Activated CD8-positive, alpha-beta T cell treated with anti-CD3 and anti-CD28 coated beads for 36 hours (primary cell): Measurements from ENCODE around the gene KRT82. TPM values are rescaled to one million over a fixed set of nuclear protein-coding genes. Genes with fewer than 3 reads are reported as not detected.
"Not testable (repeated sequence)": the region's sequence is repeated elsewhere in the genome, so short reads cannot be mapped to it uniquely, and the experiment has no call there.

ENCODE experiments used
- ATAC-seq: fragments of 200-7000 bp; cut with Tn5 transposase; one replicate; pipeline ENCODE4 v1.10.0; 2021; ENCODE audit warnings: mild to moderate bottlenecking, moderate library complexity
- CTCF ChIA-PET: fragments of 350-600 bp; sonication (Branson Sonifier 250); formaldehyde crosslinking; loops from one replicate; lab custom pipeline; 2021; ENCODE audit warnings: antibody characterized with exemption; lab: Charles Lee
- POLR2A ChIA-PET: fragments of 350-600 bp; sonication (Branson Sonifier 250); formaldehyde crosslinking; loops from one replicate; lab custom pipeline; 2021; ENCODE audit warnings: antibody characterized with exemption; lab: Charles Lee
- DNase-seq: peaks from one replicate; pipeline ENCODE4 v3.0.0-alpha.2; 2020
- H3K27ac Mint-ChIP-seq: one replicate; pipeline ENCODE4 v1.8.0; 2021; ENCODE audit warnings: mild to moderate bottlenecking, mixed read lengths
- H3K27me3 Mint-ChIP-seq: one replicate; pipeline ENCODE4 v1.8.0; 2021; ENCODE audit warnings: mixed read lengths
- H3K36me3 Mint-ChIP-seq: one replicate; pipeline ENCODE4 v1.8.0; 2021; ENCODE audit warnings: low read depth, mixed read lengths
- H3K4me1 Mint-ChIP-seq: one replicate; pipeline ENCODE4 v1.8.0; 2021; ENCODE audit warnings: low read depth, mixed read lengths
- H3K4me3 Mint-ChIP-seq: one replicate; pipeline ENCODE4 v1.8.0; 2021; ENCODE audit warnings: mild to moderate bottlenecking, moderate library complexity, mixed read lengths
- H3K9me3 Mint-ChIP-seq: one replicate; pipeline ENCODE4 v1.8.0; 2021; ENCODE audit warnings: mixed read lengths
- CTCF ChIP-seq: fragments of 200-600 bp; IDR thresholded peaks from one replicate; pipeline ENCODE4 v1.8.0; 2022; ENCODE audit warnings: antibody characterized with exemption, mild to moderate bottlenecking
- intact Hi-C: fragments of 100-400 bp; cut with micrococcal nuclease; formaldehyde crosslinking; loops from one replicate; pipeline ENCODE4 v1.10.0; 2022
- total RNA-seq, 2 experiments: library from RNA; stranded (reverse); gene quantifications; one replicate each; pipeline ENCODE4 v1.2.3, GENCODE V29; 2021

Gene KRT82
- total RNA-seq, 2 experiments from 2014 or later: not detected

- Mint-ChIP-seq H3K27me3 (peaks cover 1% of the 10 kb centered on the region), H3K4me1 (peaks cover 9% of the 10 kb centered on the region), H3K4me3 (no peak overlapping the region), H3K9me3 (no peaks in the 10 kb centered on the region), H3K36me3 (no peaks in the 10 kb centered on the region), H3K27ac (no peak overlapping the region)
- no peak for DNase-seq
- ChIA-PET POLR2A (no interaction called here), CTCF (no interaction called here)
- intact Hi-C loops: no loop called here
- ATAC-seq: no peak
- TF ChIP-seq CTCF: no peak
Observed at GRCh38 chr12:52346593-52346992, 59.5 kb downstream of the KRT82 start.

DNA sequence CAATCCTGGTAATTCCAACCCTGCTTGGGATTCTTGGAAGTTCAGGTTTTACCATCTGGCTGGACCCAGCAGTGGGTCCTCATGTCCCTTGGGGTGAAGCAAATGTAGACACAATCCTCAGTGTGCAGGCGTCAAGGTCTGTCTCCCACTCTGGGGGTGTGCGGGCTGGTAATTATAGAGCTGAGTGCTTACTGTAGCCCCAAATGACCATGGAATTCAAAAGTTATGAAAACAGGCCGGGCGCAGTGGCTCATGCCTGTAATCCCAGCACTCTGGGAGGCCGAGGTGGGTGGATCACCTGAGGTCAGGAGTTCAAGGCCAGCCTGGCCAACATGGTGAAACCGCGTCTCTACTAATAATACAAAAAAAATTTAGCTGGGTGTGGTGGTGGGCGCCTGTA lies 61.1 kb downstream of the KRT82 start:
- DNase-seq, H3K27ac Mint-ChIP-seq, H3K36me3 Mint-ChIP-seq, intact Hi-C loops, ATAC-seq, POLR2A ChIA-PET, H3K27me3 Mint-ChIP-seq, H3K9me3 Mint-ChIP-seq, H3K4me1 Mint-ChIP-seq, H3K4me3 Mint-ChIP-seq: not testable (repeated sequence)
- CTCF ChIA-PET: interaction anchor here (0.7 to 1.8 kb wide), 3 partner anchors 17 to 66 kb away, joined by 3 to 5 read pairs (median 3); no protein-coding TSS in a partner anchor

GRCh38 chr12:52344111-52344510 lies 62.0 kb downstream of the KRT82 start:
- H3K36me3 Mint-ChIP-seq: no peaks in the 10 kb centered on the region
- H3K4me3 Mint-ChIP-seq: no peak overlapping the region
- no peaks in the 10 kb centered on the region for H3K9me3 Mint-ChIP-seq
- ChIA-PET CTCF (interaction anchor here (0.9 to 1.8 kb wide), 4 partner anchors 13 to 172 kb away, joined by 3 to 5 read pairs (median 3); no protein-coding TSS in a partner anchor), POLR2A (no interaction called here)
- peaks cover 1% of the 10 kb centered on the region for H3K27me3 Mint-ChIP-seq
- no peak overlapping the region for H3K27ac Mint-ChIP-seq
- H3K4me1 Mint-ChIP-seq: no peaks in the 10 kb centered on the region
- DNase-seq: no peak
- no peak for TF ChIP-seq CTCF
- intact Hi-C loops: no loop called here
- no peak for ATAC-seq

Other genes starting within 250 kb of the KRT82 start
- not detected for gene KRT80, start 214.3 kb downstream of the KRT82 start, total RNA-seq
- gene KRT7, start 173.1 kb downstream of the KRT82 start, total RNA-seq: 1 to 10 TPM; 2.1 to 3.1 TPM
- gene KRT86, start 131.7 kb downstream of the KRT82 start, total RNA-seq: not detected
- not detected for gene KRT81, start 114.8 kb downstream of the KRT82 start, total RNA-seq
- gene KRT83, start 84.9 kb downstream of the KRT82 start, total RNA-seq: not detected
- not detected for gene KRT85, start 38.9 kb downstream of the KRT82 start, total RNA-seq
- gene KRT84, start 20.7 kb downstream of the KRT82 start, total RNA-seq: not detected
- not detected for gene KRT75, start 28.0 kb upstream of the KRT82 start, total RNA-seq
- gene KRT6B, start 45.8 kb upstream of the KRT82 start, total RNA-seq: not detected
- gene KRT6C, start 67.5 kb upstream of the KRT82 start, total RNA-seq: not detected
- not detected for gene KRT6A, start 86.9 kb upstream of the KRT82 start, total RNA-seq
- gene KRT5, start 114.1 kb upstream of the KRT82 start, total RNA-seq: not detected
- not detected for gene KRT71, start 146.8 kb upstream of the KRT82 start, total RNA-seq
- gene KRT74, start 167.5 kb upstream of the KRT82 start, total RNA-seq: not detected
- gene KRT72, start 195.1 kb upstream of the KRT82 start, total RNA-seq: under 1 TPM; 0.16 to 0.32 TPM
- gene KRT73, start 212.2 kb upstream of the KRT82 start, total RNA-seq: under 1 TPM in 1 of 2 experiments, not detected in 1; 0.20 TPM
- not detected for gene KRT2, start 245.9 kb upstream of the KRT82 start, total RNA-seq